Measurements from ENCODE around the gene CERS2.
A peak's percentile ranks its signal among the peaks of the same experiment; 100 is the strongest.

GRCh38 chr1:150974580-150975478 lies at the start of gene CERS2:
- TF ChIP-seq CTCF (IDR thresholded peaks at IDR 0.05) (no peak), POLR2A (IDR thresholded peaks at IDR 0.05) (peak in 1 of 2 donors; percentile 64)

Data from uterus (tissue), 2 donors.